CD4-positive, alpha-beta T cell treated with Interferon alpha-2 for 1 hour (primary cell): ENCODE results near the gene ZSWIM8.
"Not testable (repeated sequence)": the region's sequence is repeated elsewhere in the genome, so short reads cannot be mapped to it uniquely, and the experiment has no call there.

Experiments used
- DNase-seq, 2 donors: peaks; one replicate each; pipeline ENCODE4 v3.0.0-alpha.2; 2020 to 2022

Gene ZSWIM8

GRCh38 chr10:73774637-73775036 lies 10.8 kb upstream of the ZSWIM8 start:
- DNase-seq = peak; percentile 36 to 69

- DNase-seq = no peak
Observed at GRCh38 chr10:73779018-73779417, 6.4 kb upstream of the ZSWIM8 start.

GRCh38 chr10:73779539-73780197 lies 5.7 kb upstream of the ZSWIM8 start:
- DNase-seq = no peak

DNA sequence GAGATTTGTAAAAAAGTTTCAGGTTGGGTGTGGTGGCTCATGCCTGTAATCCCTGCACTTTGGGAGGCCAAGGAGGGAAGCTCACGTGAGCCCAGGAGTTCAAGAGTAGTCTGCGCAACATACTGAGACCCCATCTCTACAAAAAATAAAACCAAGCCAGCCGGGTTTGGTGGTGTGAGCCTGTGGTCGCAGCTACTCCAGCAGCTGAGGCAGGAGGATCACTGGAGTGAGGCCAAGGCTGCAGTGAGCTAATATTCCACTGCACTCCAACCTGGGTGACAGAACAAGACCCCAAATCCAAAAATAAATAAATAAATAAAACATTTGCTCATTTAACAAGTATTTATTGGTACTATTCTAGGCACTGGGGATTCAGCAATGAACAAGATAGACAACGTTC lies 5.1 kb upstream of the ZSWIM8 start:
- no peak for DNase-seq

DNA sequence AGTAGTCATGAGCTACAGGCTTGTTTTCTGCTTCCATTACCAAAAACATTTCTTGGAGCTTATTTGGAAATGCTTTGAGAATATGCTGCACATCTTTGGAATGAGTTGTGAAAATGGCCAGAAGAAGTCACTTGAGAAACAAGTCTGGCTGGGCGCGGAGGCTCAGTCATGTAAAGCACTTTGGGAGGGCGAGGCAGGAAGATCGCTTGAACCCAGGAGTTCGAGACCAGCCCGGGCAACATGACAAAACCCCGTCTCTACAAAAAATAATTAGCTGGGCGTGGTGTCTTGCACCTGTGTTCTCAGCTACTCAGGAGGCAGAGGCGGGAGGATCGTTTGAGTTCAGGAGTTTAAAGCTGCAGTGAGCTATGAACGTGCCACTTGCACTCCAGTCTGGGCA lies 4.4 kb upstream of the ZSWIM8 start:
- no peak for DNase-seq

DNA sequence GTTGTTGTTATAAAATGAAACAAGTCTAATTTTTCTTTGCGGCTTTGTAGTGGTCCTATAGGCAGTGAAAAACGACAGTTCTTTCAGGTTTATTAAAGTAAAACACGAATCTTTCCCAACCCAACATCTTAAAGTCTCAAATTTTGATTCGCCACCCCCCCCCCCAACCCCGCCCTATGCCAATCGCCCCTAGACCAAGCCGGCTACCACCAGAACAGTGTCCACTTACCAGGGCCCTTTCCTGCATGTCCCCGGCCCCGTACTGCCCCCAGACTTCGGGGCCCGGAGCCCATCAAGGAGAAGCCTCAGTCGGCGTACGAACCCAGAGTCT lies 3.9 kb upstream of the ZSWIM8 start:
- no peak for DNase-seq

DNA sequence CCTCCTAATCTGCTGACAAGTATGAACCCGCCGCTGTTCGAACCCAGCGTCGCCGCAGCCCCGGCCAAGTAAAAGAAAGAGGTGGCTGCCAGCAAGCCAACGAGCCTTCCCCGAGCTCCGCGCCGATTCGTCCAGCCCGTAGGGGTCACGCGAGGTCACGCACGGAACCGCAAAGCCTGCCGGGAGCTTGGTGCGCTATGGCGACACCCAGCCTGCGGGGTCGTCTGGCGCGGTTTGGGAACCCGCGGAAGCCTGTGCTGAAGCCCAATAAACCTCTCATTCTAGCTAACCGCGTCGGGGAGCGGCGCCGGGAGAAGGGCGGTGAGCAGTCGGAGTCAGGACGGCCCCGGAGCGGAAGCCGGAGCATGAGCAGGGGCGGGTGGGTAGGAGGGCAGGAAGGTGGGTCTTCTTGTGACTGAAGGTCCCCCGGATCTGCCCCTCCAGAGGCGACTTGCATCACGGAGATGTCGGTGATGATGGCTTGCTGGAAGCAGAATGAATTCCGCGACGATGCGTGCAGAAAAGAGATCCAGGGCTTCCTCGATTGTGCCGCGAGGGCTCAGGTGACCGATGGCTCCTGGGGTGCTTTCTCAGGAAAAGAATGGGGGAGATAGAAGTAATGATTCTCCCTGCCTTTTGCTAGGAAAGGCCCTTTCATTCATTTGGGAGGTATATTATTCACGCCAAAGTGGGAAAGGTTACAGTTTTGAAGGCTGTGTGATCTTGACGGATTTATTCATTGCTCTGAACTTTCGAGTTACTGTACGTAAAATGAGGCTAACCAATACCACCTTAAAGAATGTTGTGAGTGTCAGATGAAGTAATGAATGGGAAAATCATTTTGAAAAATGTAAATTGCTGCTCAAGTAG lies 3.3 kb upstream of the ZSWIM8 start, which contains the start of gene CHCHD1:
Gene CHCHD1, plus strand, starts transcription at position 170 of the 870 bp plus-strand sequence. Its CDS starts 28 bp downstream, at position 198.
- DNase-seq = peak; percentile 83 to 89

DNA sequence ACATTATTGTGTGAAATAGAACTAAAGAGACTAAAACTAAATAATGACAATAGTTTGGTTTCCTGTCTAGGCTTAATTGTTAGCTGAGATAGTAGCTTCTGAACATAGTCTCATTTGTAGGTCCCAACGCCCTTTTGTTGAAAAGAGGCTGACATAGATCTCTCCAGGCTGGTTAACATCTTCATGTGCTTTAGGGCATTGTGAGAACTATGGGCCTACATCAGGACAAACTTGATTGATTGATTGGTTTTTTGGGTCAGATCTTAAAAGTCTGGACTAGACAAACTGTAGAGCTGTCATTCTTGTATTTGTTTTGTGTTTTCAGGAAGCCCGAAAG lies 2.7 kb upstream of the ZSWIM8 start:
- DNase-seq = no peak

- peak; percentile 27 to 69 for DNase-seq
Observed at GRCh38 chr10:73785721-73786511, 510 bp downstream of the ZSWIM8 start.

- no peak for DNase-seq
Observed at GRCh38 chr10:73786512-73786885, 1.1 kb downstream of the ZSWIM8 start.

DNA sequence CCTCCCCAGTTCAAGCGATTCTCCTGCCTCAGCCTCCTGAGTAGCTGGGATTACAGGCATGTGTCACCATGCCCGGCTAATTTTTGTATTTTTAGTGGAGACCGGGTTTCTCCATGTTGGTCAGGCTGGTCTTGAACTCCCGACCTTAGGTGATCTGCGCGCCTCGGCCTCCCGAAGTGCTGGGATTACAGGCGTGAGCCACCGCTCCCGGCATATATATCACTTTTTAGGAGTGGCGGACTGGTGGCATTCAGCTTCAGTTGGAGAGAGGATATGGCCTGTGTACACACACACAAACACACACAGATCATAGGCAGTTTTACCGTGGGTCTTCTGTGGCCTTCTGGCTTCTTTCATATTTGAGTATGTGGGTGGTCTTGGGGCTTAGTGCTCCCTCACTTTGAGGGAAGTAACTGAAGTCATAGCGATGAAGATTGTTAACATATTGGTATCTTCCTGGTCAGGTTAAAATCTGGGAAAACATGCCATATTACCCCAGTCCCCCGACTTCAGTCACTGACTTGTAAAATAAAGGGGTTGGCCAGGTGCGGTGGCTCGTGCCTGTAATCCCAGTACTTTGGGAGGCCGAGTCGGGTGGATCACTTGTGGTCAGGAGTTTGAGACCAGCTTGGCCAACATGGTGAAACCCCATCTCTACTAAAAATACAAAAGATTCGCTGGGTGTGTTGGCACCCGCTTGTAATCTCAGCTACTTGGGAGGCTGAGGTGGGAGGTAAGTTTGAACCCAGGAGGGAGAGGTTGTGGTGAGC lies 1.8 kb downstream of the ZSWIM8 start:
- DNase-seq = not testable (repeated sequence)

DNA sequence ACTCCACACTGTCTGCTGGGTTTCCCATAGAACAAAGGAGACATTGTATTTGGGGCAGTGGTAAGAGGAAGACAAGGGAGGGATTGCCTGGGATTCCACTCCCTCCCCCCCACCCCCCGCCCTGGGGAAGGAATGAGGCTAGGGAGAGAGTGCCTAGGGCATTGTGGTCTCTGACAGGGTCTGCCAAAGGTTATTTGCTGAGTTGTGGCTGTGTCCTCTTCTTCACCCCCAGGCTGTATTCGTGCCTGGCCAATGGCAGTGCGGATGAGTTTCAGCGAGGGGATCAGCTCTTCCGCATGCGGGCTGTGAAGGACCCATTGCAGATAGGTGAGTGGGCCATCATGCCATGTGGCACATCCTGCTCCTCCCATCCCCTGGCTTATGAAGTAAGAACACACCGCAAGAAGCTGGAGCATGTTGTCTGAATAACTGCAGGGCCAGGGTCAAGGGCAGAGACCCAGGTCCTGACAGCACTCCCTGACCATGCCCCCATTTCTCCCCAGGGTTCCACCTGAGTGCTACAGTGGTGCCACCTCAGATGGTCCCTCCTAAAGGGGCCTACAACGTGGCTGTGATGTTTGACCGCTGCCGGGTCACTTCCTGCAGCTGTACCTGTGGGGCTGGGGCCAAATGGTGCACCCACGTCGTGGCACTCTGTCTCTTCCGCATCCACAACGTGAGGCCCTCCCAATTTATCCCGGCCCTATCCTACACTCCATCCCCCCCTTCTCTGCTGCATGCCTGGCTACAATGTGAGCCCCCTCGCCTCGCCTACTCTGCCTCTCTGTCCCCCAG lies 3.7 kb downstream of the ZSWIM8 start:
- no peak for DNase-seq

DNA sequence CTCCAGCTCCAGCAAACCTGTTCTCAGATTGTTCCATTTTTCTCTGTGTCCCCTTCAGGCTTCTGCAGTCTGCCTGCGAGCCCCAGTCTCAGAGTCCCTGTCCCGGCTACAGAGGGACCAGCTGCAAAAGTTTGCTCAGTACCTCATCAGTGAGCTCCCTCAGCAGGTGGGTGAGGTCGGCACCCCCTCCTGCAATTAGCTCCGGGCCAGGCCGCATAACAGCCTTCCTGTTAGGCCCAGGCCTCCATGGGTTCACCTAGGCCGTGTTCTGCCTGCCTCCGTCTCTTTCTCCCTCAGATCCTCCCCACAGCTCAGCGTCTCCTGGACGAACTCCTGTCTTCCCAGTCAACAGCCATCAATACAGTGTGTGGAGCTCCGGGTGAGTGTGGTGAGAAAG lies 4.3 kb downstream of the ZSWIM8 start:
- DNase-seq = no peak

- DNase-seq = no peak
Observed at GRCh38 chr10:73790886-73791625, 5.7 kb downstream of the ZSWIM8 start.

DNA sequence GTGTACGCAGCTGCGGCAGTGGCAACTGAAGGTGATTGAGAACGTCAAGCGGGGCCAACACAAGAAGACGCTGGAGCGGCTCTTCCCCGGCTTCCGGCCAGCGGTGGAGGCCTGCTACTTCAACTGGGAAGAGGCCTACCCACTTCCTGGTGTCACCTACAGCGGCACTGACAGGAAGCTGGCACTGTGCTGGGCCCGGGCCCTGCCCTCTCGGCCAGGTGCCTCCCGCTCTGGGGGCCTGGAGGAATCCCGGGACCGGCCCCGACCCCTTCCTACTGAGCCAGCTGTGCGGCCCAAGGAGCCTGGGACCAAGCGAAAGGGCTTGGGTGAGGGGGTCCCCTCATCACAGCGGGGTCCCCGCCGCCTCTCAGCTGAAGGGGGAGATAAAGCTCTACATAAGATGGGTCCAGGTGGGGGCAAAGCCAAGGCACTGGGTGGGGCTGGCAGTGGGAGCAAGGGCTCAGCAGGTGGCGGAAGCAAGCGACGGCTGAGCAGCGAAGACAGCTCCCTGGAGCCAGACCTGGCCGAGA lies 6.5 kb downstream of the ZSWIM8 start:
- DNase-seq = no peak

DNA sequence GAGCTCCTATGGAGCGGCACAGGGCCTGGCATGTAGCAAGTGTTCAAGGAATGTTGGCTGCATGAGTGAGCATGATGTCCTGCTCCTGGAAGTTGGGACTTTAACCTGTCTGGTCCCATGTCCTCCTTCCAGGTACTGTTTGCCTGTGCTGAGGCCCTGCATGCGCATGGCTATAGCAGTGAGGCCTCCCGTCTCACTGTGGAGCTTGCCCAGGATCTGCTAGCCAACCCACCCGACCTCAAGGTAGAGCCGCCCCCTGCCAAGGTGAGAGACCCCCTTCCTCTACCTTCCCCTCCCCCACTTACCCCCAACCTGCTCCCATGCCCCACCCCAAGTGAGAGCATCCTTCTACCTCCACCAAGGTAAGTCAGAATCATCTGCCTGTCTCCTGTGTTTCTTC lies 8.1 kb downstream of the ZSWIM8 start:
- no peak for DNase-seq

DNA sequence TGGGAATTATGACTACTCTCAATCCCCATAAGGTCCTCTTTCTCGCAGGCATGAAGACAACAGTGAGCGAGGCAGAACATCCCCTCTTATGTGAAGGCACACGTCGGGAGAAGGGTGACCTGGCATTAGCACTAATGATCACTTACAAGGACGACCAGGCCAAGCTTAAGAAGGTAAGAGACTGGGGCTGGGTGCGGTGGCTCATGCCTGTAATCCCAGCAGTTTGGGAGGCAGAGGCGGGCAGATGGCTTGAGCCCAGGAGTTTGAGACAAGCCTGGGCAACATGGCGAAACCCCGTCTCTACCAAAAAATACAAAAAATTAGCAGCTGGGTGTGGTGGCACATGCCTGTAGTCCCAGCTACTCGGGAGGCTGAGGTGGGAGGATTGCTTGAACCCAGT lies 10.1 kb downstream of the ZSWIM8 start:
- DNase-seq = not testable (repeated sequence)

DNA sequence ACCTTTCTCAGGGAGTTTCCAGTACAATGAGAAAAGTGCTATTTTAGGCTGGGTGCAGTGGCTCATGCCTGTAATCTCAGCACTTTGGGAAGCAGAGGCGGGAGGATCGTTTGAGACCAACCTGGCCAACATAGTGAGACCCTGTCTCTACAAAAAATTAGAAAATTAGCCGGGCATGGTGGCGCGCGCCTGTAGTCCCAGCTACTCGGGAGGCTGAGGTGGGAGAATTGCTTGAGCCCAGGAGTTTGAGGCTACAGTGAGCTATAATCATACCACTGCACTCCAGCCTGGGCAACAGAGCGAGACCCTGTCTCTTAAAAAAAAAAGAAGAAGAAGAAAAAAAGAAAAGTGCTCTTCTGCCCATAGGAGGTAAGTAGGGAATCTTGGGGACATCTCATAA lies 10.6 kb downstream of the ZSWIM8 start:
- DNase-seq = not testable (repeated sequence)

DNA sequence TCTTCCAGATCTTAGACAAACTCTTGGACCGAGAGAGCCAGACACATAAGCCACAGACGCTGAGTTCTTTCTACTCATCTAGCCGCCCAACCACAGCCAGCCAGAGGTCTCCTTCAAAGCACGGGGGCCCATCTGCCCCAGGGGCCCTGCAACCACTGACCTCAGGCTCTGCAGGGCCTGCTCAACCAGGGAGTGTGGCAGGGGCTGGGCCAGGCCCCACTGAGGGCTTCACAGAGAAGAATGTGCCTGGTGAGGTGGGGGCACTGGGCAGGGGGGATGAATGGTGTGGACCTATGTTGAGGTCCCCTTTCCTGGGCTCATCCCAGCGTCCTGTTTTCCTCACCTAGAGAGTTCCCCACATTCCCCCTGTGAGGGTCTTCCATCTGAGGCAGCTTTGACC lies 11.4 kb downstream of the ZSWIM8 start:
- DNase-seq = no peak

GRCh38 chr10:73797324-73798025 lies 12.1 kb downstream of the ZSWIM8 start:
- no peak for DNase-seq
